Measurements from ENCODE around the gene RANBP3L.

GRCh38 chr5:36217567-36217966 is 84.1 kb downstream of the RANBP3L start:
- no peak for TF ChIP-seq MTA2 (IDR thresholded peaks at IDR 0.05; ENCODE audit: low read depth)
- TF ChIP-seq CTCF (IDR thresholded peaks at IDR 0.05 in 2 of 3, conservative IDR thresholded peaks at IDR 0.05 in 1 of 3; ENCODE audit: control insufficient read depth in 2 of 3, extremely low read depth in 1 of 3, insufficient read depth in 1 of 3, low read depth in 3 of 3, low read length in 3 of 3) = no peak
- no peak for TF ChIP-seq FOXM1 (IDR thresholded peaks at IDR 0.05; ENCODE audit: low read depth, low read length)
- no peak for TF ChIP-seq SMC3 (IDR thresholded peaks at IDR 0.05; ENCODE audit: borderline replicate concordance, low read length)
- TF ChIP-seq EGR1 (IDR thresholded peaks at IDR 0.05; ENCODE audit: borderline replicate concordance in 1 of 2, low read depth in 2 of 2, low read length in 2 of 2) = no peak
- TF ChIP-seq ZBTB33 (IDR thresholded peaks at IDR 0.05) = no peak
- TF ChIP-seq E2F4 (IDR thresholded peaks at IDR 0.05; ENCODE audit: low read depth, low read length) = no peak
